ENCODE measurements around the gene PPIB.

The PPIB gene

DNA sequence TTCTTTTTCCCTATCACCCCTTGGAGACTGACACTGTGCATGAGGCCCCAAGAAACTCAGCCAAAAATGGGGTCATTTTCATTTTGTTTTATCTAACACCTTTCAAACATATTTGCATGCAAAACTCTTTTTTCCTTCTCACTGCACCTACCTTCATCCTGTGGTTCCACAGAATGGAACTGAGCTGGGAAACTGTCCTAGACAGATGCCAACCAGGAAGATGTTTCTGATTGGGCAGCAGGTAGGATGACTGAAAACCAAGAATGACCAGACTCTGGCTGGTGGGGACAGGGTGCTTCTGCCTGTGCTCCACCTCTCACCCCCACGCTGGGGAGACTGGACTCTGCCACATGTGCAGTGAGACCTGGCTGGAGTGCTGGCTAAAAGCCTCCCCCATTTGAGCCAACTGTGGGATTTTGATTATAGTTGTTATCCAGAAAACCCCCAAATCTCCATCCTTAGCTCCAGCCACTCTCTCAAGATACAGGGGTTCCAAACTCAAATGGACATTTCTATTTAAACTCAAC lies 5.2 kb downstream of the PPIB start:
- TF ChIP-seq, protein P1, sequence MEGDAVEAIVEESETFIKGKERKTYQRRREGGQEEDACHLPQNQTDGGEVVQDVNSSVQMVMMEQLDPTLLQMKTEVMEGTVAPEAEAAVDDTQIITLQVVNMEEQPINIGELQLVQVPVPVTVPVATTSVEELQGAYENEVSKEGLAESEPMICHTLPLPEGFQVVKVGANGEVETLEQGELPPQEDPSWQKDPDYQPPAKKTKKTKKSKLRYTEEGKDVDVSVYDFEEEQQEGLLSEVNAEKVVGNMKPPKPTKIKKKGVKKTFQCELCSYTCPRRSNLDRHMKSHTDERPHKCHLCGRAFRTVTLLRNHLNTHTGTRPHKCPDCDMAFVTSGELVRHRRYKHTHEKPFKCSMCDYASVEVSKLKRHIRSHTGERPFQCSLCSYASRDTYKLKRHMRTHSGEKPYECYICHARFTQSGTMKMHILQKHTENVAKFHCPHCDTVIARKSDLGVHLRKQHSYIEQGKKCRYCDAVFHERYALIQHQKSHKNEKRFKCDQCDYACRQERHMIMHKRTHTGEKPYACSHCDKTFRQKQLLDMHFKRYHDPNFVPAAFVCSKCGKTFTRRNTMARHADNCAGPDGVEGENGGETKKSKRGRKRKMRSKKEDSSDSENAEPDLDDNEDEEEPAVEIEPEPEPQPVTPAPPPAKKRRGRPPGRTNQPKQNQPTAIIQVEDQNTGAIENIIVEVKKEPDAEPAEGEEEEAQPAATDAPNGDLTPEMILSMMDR (conservative IDR thresholded peaks at IDR 0.05; ENCODE audit: low read depth, low read length) = no peak
- no peak overlapping the region for H3K4me3 ChIP-seq (ENCODE audit: low read depth, low read length)
- DNase-seq (ENCODE audit: low read depth) = no peak

DNA sequence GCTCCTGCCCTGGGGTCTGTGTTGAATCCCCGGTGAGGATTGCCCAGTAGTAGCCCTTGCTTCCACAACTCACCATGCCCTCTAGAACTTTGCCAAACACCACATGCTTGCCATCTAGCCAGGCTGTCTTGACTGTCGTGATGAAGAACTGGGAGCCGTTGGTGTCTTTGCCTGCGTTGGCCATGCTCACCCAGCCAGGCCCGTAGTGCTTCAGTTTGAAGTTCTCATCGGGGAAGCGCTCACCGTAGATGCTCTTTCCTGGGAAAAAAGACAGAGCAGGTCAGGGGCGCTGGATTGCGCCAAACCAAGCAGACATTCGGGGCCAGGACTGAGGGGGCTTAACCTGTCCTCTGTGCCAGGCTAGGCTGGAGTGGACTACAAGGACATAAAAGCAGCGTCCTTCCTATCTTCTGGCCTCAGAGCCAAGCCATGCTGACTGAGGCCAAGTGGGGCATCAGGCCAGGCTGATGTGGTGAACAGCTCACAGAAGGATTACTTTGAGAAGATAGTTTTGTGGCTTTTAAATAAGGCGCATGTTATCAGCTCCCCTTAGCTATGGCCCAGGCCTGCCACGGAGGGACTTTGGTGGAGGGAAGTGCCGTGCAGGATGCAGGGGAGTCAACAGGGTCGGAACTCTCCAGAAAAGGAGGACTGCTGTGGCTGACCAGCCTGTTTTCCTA lies 6.0 kb downstream of the PPIB start:
- H3K4me3 ChIP-seq (ENCODE audit: low read depth, low read length) = no peak overlapping the region
- no peak for DNase-seq (ENCODE audit: low read depth)
- TF ChIP-seq, protein P1 (conservative IDR thresholded peaks at IDR 0.05; ENCODE audit: low read depth, low read length) = no peak

- no peak for DNase-seq (ENCODE audit: low read depth)
- TF ChIP-seq, protein P1 (conservative IDR thresholded peaks at IDR 0.05; ENCODE audit: low read depth, low read length) = no peak
Measured at GRCh38 chr15:64155802-64156651, 6.8 kb downstream of the PPIB start.

DNA sequence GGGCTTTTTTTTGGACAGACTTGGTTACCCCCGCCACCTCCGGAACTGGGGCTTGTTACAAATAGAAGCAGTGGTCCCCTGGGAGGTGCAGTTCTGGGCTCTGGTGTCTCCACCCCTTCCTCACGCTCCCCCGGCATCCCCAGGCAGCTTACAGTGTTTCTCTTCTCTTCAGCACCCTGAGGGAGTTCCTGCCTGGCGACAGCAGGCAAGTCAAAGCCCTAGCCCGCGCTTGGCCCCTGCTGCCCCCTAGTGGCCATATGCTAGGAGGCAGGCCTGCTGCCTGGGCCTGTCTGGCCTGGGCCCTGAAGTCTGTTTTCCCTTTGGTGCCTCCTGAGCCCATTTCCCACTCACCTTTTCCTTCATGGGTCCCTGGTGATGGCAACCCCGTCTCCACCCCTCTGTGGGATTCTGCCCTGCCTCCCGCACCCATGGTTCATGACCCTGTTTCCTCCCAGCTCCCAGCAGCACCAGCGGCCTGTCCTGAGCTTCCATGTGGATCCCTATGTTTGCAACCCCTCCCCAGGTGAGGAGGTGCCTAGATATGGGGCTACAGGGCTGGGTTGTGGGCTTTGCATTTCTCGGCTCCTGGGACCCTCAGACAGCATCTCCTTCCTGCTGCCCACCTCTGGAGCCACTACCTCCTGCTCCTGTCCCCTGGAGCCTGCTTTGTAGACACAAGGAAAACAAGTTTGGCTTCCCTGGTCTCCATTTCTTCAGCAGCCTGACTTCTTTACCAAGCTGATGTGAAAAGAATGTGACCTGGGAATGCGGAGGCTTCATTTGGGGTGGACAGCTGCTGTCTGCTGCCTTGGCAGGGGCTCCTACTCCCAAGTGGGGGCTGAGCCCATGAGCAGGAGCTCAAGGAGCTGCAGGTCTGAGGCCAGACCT lies 9.1 kb downstream of the PPIB start:
- DNase-seq (ENCODE audit: low read depth) = peak; percentile 91
- TF ChIP-seq, protein P1 (conservative IDR thresholded peaks at IDR 0.05; ENCODE audit: low read depth, low read length) = peak; percentile 97
- no peak overlapping the region for H3K4me3 ChIP-seq (ENCODE audit: low read depth, low read length)

More at GRCh38 chr15:64155802-64156651, 6.8 kb downstream of the PPIB start:
- no peak overlapping the region for H3K4me3 ChIP-seq (ENCODE audit: low read depth, low read length)

DNA sequence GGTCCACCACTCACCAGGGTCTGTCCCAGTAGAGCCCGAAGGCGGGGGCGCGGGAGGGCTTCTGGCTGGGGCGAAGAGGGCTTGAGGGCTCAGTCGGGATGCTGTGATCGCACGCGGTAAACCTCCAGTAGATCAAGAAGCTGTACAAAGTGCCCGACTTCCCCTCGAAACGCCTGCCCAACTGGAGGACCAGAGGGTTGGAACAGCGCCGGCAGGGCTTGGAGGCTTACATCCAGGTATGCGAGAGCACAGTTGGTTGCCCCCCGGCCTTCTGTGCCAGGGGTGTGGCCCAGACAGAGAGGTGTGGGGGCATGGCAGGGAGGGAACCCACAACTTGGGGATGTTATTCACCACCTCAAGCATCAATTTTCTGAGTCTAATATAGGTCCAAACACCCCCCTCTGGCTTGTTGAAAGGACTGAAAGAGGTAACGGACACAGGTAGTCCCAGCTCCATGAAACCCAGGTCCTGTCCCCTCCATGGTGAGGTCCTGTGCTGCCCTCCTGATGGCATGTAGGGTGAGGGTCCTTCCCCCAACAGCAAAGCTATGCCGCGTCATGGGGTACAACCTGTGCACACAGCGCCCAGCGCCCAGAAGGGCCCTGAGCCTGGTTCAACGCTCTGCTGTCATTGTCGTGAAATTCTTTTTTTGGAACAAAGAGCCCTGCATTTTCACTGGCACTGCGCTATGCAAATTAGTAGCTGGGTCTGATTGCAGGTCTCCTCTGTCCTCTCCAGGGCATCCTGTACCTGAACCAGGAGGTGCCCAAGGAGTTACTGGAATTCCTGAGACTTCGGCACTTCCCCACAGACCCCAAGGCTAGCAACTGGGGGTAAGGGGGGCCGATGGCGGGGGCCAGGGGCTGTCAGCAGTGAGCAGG lies 10.1 kb downstream of the PPIB start:
- DNase-seq (ENCODE audit: low read depth) = no peak
- H3K4me3 ChIP-seq (ENCODE audit: low read depth, low read length) = peak overlapping the region; percentile 53
- TF ChIP-seq, protein P1 (conservative IDR thresholded peaks at IDR 0.05; ENCODE audit: low read depth, low read length) = no peak

All from choroid plexus epithelial cell (primary cell).